ENCODE results near the gene TNNT2. TPM values are rescaled to one million over a fixed set of nuclear protein-coding genes. Genes with fewer than 3 reads are reported as not detected.

The TNNT2 gene
- total and polyA plus RNA-seq, 2 donors (not counting 3 experiments of a cell fraction or from before 2014, with no cell fraction given) = not detected

GRCh38 chr1:201419746-201420607, 42.5 kb upstream of the TNNT2 start:
- H3K36me3 ChIP-seq (ENCODE audit: control insufficient read depth in 2 of 2, extremely low read depth in 1 of 2, insufficient read depth in 2 of 2, low read length in 2 of 2) = no peaks in the 10 kb centered on the region
- FAIRE-seq (no peak), DNase-seq (ENCODE audit: low read depth, low spot score) (no peak)
- H3K4me2 ChIP-seq (ENCODE audit: insufficient read depth, low read length) = no peak overlapping the region
- H4K20me1 ChIP-seq (replicated peaks; ENCODE audit: control insufficient read depth, extremely low read depth, insufficient read depth, low read length) = no peaks in the 10 kb centered on the region
- no TSS peak for BruUV-seq (replicated peaks)
- no peaks in the 10 kb centered on the region for H3K9me3 ChIP-seq (replicated peaks; ENCODE audit: control insufficient read depth, insufficient read depth, low read length)
- no peaks in the 10 kb centered on the region for H3K9me1 ChIP-seq (replicated peaks; ENCODE audit: control insufficient read depth, extremely low read depth, insufficient read depth, low read length)
- dilution Hi-C loops (cut with MboI; ENCODE audit: extremely low pct_ligation_motif_present, low sequenced_read_pairs) = no loop called here
- TF ChIP-seq MYC (IDR thresholded peaks at IDR 0.05; ENCODE audit: low read depth, low read length) (no peak), FOS (IDR thresholded peaks at IDR 0.05; ENCODE audit: borderline replicate concordance, insufficient read depth, low read length) (no peak), JUN (IDR thresholded peaks at IDR 0.05; ENCODE audit: borderline replicate concordance, insufficient read depth, insufficient read length, low read depth) (no peak), POLR2A (IDR thresholded peaks at IDR 0.05; ENCODE audit: low read depth, low read length) (no peak)
- TF ChIP-seq, protein P1, sequence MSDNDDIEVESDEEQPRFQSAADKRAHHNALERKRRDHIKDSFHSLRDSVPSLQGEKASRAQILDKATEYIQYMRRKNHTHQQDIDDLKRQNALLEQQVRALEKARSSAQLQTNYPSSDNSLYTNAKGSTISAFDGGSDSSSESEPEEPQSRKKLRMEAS (IDR thresholded peaks at IDR 0.05; ENCODE audit: insufficient read depth, insufficient read length) = no peak
- no peak overlapping the region for H3K27ac ChIP-seq (ENCODE audit: insufficient read depth, low read depth, low read length)
- H3K9ac ChIP-seq (replicated peaks; ENCODE audit: extremely low read depth, insufficient read depth, low read length) = no peak overlapping the region
- ChIA-PET POLR2A (no interaction called here), CTCF (interaction anchor here (2.9 kb wide), 1 partner anchor 11 kb away, joined by 14 read pairs; no protein-coding TSS in a partner anchor)
- no peaks in the 10 kb centered on the region for H3K4me1 ChIP-seq (ENCODE audit: control insufficient read depth, extremely low read depth, insufficient read depth, low read length)
- H3K27me3 ChIP-seq (ENCODE audit: control insufficient read depth in 2 of 2, insufficient read depth in 2 of 2, low read length in 2 of 2) = peaks cover 7 to 18% of the 10 kb centered on the region in 2 experiments
- no peak overlapping the region for H2AFZ ChIP-seq (ENCODE audit: low read depth, low read length)
- no peak overlapping the region for H3K4me3 ChIP-seq (replicated peaks in 1 of 3; ENCODE audit: insufficient read depth in 1 of 3, low read depth in 1 of 3, low read length in 3 of 3)
- intact Hi-C loops (cut with micrococcal nuclease) = no loop called here
- no peaks in the 10 kb centered on the region for H3K79me2 ChIP-seq (ENCODE audit: control insufficient read depth, insufficient read depth, low read length)

- H3K4me2 ChIP-seq (ENCODE audit: insufficient read depth, low read length) = no peak overlapping the region
- no peaks in the 10 kb centered on the region for H3K9me3 ChIP-seq (replicated peaks; ENCODE audit: control insufficient read depth, insufficient read depth, low read length)
- DNase-seq (ENCODE audit: low read depth, low spot score) (no peak), FAIRE-seq (no peak)
- no peaks in the 10 kb centered on the region for H3K4me1 ChIP-seq (ENCODE audit: control insufficient read depth, extremely low read depth, insufficient read depth, low read length)
- intact Hi-C loops (cut with micrococcal nuclease) (no loop called here), dilution Hi-C loops (cut with MboI; ENCODE audit: extremely low pct_ligation_motif_present, low sequenced_read_pairs) (no loop called here)
- H2AFZ ChIP-seq (ENCODE audit: low read depth, low read length) = no peak overlapping the region
- no peaks in the 10 kb centered on the region for H3K79me2 ChIP-seq (ENCODE audit: control insufficient read depth, insufficient read depth, low read length)
- no peak overlapping the region for H3K9ac ChIP-seq (replicated peaks; ENCODE audit: extremely low read depth, insufficient read depth, low read length)
- no TSS peak for BruUV-seq (replicated peaks)
- TF ChIP-seq, protein P2, sequence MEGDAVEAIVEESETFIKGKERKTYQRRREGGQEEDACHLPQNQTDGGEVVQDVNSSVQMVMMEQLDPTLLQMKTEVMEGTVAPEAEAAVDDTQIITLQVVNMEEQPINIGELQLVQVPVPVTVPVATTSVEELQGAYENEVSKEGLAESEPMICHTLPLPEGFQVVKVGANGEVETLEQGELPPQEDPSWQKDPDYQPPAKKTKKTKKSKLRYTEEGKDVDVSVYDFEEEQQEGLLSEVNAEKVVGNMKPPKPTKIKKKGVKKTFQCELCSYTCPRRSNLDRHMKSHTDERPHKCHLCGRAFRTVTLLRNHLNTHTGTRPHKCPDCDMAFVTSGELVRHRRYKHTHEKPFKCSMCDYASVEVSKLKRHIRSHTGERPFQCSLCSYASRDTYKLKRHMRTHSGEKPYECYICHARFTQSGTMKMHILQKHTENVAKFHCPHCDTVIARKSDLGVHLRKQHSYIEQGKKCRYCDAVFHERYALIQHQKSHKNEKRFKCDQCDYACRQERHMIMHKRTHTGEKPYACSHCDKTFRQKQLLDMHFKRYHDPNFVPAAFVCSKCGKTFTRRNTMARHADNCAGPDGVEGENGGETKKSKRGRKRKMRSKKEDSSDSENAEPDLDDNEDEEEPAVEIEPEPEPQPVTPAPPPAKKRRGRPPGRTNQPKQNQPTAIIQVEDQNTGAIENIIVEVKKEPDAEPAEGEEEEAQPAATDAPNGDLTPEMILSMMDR (IDR thresholded peaks at IDR 0.05; ENCODE audit: extremely low read depth in 1 of 2, insufficient read depth in 1 of 2, low read depth in 1 of 2, low read length in 2 of 2) = no peak
- TF ChIP-seq, protein P1 (IDR thresholded peaks at IDR 0.05; ENCODE audit: insufficient read depth, insufficient read length) = no peak
- TF ChIP-seq FOS (IDR thresholded peaks at IDR 0.05; ENCODE audit: borderline replicate concordance, insufficient read depth, low read length) (no peak), POLR2AphosphoS5 (IDR thresholded peaks at IDR 0.05; ENCODE audit: insufficient read depth, low read depth, low read length) (no peak), POLR2A (IDR thresholded peaks at IDR 0.05; ENCODE audit: low read depth, low read length) (no peak), MYC (IDR thresholded peaks at IDR 0.05; ENCODE audit: low read depth, low read length) (no peak)
- no peaks in the 10 kb centered on the region for H3K9me1 ChIP-seq (replicated peaks; ENCODE audit: control insufficient read depth, extremely low read depth, insufficient read depth, low read length)
- ChIA-PET POLR2A (no interaction called here), CTCF (interaction anchor here (2.9 kb wide), 1 partner anchor 10 kb away, joined by 14 read pairs; no protein-coding TSS in a partner anchor)
- H3K27me3 ChIP-seq (ENCODE audit: control insufficient read depth in 2 of 2, insufficient read depth in 2 of 2, low read length in 2 of 2) = peaks cover 7 to 18% of the 10 kb centered on the region in 2 experiments
- H3K4me3 ChIP-seq (replicated peaks in 1 of 3; ENCODE audit: insufficient read depth in 1 of 3, low read depth in 1 of 3, low read length in 3 of 3) = no peak overlapping the region
- no peak overlapping the region for H3K27ac ChIP-seq (ENCODE audit: insufficient read depth, low read depth, low read length)
- H3K36me3 ChIP-seq (ENCODE audit: control insufficient read depth in 2 of 2, extremely low read depth in 1 of 2, insufficient read depth in 2 of 2, low read length in 2 of 2) = no peaks in the 10 kb centered on the region
- no peaks in the 10 kb centered on the region for H4K20me1 ChIP-seq (replicated peaks; ENCODE audit: control insufficient read depth, extremely low read depth, insufficient read depth, low read length)
These were observed 41.8 kb upstream of the TNNT2 start for GRCh38 chr1:201419256-201419655.

Measured in endothelial cell of umbilical vein (primary cell).